Esophagus muscularis mucosa (tissue), 4 donors: ENCODE results near the gene ARMS2. TPM values are rescaled to one million over a fixed set of nuclear protein-coding genes. Genes with fewer than 3 reads are reported as not detected.

ENCODE experiments used
- DNase-seq: peaks from one replicate; pipeline ENCODE4 v3.0.0-alpha.2; 2017; ENCODE audit errors: extremely low spot score
- H3K27ac ChIP-seq, 4 donors: fragments of 200-600 bp; sonication (generic); replicated peaks in 1 of 4; 1 replicate in 3 of 4; 2 replicates in 1 of 4; pipeline ENCODE4 v1.5.1; 2016 to 2019; ENCODE audit warnings: mild to moderate bottlenecking in 1 of 4
- H3K27me3 ChIP-seq, 4 donors: fragments of 200-600 bp; sonication (generic); one replicate each; pipeline versions ENCODE4 v1.5.1 to v1.6.0; 2016 to 2019
- H3K36me3 ChIP-seq, 4 donors: fragments of 200-600 bp; sonication (generic); one replicate each; pipeline ENCODE4 v1.5.1; 2016 to 2019
- H3K4me1 ChIP-seq, 4 donors: fragments of 200-600 bp; sonication (generic); one replicate each; pipeline ENCODE4 v1.5.1; 2016 to 2019
- H3K4me3 ChIP-seq, 4 donors: fragments of 200-600 bp; sonication (generic); 1 replicate in 2 of 4; 2 replicates in 2 of 4; pipeline ENCODE4 v1.5.1; 2016 to 2019; ENCODE audit warnings: mild to moderate bottlenecking in 4 of 4, moderate library complexity in 1 of 4
- H3K9me3 ChIP-seq, 4 donors: fragments of 200-600 bp; sonication (generic); 1 replicate in 3 of 4; 2 replicates in 1 of 4; pipeline ENCODE4 v1.5.1; 2016 to 2019
- EP300 ChIP-seq: sonication (generic); formaldehyde crosslinking; IDR thresholded peaks from one replicate; pipeline ENCODE4 v1.6.1; 2017; ENCODE audit warnings: antibody characterized with exemption
- POLR2A ChIP-seq: fragments of 450-650 bp; IDR thresholded peaks from one replicate; pipeline ENCODE4 v1.6.1; 2017; ENCODE audit warnings: antibody characterized with exemption, moderate library complexity, mild to moderate bottlenecking, low read depth
- POLR2AphosphoS5 ChIP-seq, 2 donors: sonication (generic); formaldehyde crosslinking; IDR thresholded peaks; one replicate each; pipeline ENCODE4 v1.6.1; 2017; ENCODE audit warnings: antibody characterized with exemption in 2 of 2
- WGBS: methylation state at CpG from one replicate; pipeline ENCODE4 v1.1.5; 2018; 5-methylcytosine and 5-hydroxymethylcytosine counted together
- intact Hi-C: fragments of 100-400 bp; cut with DNase I; formaldehyde crosslinking; loops from one replicate; pipeline ENCODE4 v1.15.1; 2023
- total RNA-seq, 4 donors: library from RNA; depleted of rRNA; stranded (reverse); fragments of >200 nt; gene quantifications; one replicate each; pipeline versions ENCODE4 v1.1.0 to v1.2.1, GENCODE V29; 2016
- TF ChIP-seq, protein P1 (sequence below), 3 experiments: fragments of 200-600 bp in 2 of 3; fragments of 450-650 bp in 1 of 3; sonication (generic) in 2 of 3; IDR thresholded peaks; one replicate each; pipeline ENCODE4 v1.5.1; 2017 to 2019; ENCODE audit warnings: antibody characterized with exemption in 3 of 3, mild to moderate bottlenecking in 2 of 3, moderate library complexity in 1 of 3

The ARMS2 gene
- total RNA-seq, 4 donors from 2014 or later = 1.2 TPM; not detected in 3

DNA sequence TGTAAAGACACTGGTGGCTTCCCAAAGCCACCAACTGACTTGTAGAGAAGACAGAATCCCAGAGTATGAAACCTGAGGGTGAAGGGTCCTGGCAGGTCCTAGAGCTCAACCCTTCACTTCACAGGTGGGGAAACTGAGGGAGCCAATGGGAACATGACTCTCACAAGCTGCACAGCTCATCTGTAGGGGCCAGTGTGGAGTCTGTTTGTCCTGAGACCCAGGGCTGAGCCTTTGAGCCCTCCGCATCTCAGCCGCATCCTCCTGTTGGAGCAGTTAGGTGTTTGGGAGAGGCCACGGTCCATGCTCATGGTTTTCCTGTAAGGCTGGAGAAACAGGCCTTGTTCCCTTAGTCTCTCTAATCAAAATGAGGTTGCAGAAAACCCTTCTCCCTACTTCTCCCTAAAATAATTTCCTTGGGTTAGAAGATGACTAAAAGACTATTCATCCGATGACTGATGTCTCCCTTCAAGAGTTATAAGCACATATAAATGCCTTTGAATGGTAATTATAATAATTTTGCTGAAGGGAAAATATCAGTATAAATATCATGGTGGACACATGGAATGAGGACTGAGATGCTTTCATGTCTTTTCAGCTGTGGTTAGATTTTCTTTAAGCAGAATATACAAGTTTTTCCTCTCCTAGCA is 17.2 kb downstream of the ARMS2 start:
- no peak overlapping the region for H3K27ac ChIP-seq
- 100% methylated on average over 3 of the region's 4 CpGs for WGBS
- H3K9me3 ChIP-seq = no peaks in the 10 kb centered on the region
- no peaks in the 10 kb centered on the region for H3K36me3 ChIP-seq
- intact Hi-C loops = no loop called here
- peaks cover 48 to 57% (median 54%) of the 10 kb centered on the region in 4 donors for H3K4me1 ChIP-seq
- TF ChIP-seq, protein P1, sequence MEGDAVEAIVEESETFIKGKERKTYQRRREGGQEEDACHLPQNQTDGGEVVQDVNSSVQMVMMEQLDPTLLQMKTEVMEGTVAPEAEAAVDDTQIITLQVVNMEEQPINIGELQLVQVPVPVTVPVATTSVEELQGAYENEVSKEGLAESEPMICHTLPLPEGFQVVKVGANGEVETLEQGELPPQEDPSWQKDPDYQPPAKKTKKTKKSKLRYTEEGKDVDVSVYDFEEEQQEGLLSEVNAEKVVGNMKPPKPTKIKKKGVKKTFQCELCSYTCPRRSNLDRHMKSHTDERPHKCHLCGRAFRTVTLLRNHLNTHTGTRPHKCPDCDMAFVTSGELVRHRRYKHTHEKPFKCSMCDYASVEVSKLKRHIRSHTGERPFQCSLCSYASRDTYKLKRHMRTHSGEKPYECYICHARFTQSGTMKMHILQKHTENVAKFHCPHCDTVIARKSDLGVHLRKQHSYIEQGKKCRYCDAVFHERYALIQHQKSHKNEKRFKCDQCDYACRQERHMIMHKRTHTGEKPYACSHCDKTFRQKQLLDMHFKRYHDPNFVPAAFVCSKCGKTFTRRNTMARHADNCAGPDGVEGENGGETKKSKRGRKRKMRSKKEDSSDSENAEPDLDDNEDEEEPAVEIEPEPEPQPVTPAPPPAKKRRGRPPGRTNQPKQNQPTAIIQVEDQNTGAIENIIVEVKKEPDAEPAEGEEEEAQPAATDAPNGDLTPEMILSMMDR (IDR thresholded peaks at IDR 0.05) = no peak
- TF ChIP-seq POLR2A (no peak), POLR2AphosphoS5 (IDR thresholded peaks at IDR 0.05) (no peak), EP300 (no peak)
- no peak overlapping the region for H3K4me3 ChIP-seq
- DNase-seq = no peak
- no peaks in the 10 kb centered on the region for H3K27me3 ChIP-seq

DNA sequence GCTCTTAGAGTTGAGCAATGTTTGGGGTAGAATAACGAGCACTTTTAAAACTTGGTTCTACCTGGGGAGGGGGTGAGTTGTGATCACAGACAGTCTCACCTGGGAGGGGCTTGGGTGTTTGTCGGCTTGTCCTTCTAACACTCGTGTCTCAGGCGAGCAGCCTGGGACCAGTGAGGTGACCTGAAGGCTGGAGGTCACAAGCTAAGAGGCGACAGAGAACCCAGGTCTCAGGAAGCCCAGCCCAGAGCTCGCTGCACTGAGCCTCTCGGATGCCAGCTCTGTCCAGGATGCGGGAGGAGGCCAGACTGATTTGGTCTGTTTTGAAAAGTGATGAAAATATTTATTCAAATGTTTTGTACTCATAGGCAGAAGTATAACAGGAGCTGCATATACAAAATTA is 18.7 kb downstream of the ARMS2 start:
- no peak for DNase-seq
- Histone ChIP-seq H3K36me3 (peaks cover 0 to 4% (median 0%) of the 10 kb centered on the region in 4 donors), H3K27ac (no peak overlapping the region), H3K4me1 (peaks cover 51 to 68% (median 64%) of the 10 kb centered on the region in 4 donors), H3K4me3 (no peak overlapping the region), H3K27me3 (no peaks in the 10 kb centered on the region), H3K9me3 (no peaks in the 10 kb centered on the region)
- TF ChIP-seq POLR2A = no peak
- no peak for TF ChIP-seq POLR2AphosphoS5 (IDR thresholded peaks at IDR 0.05)
- TF ChIP-seq, protein P1 (IDR thresholded peaks at IDR 0.05) = no peak
- no peak for TF ChIP-seq EP300
- intact Hi-C loops = no loop called here
- WGBS = 89% methylated on average over 8 of the region's 8 CpGs

DNA sequence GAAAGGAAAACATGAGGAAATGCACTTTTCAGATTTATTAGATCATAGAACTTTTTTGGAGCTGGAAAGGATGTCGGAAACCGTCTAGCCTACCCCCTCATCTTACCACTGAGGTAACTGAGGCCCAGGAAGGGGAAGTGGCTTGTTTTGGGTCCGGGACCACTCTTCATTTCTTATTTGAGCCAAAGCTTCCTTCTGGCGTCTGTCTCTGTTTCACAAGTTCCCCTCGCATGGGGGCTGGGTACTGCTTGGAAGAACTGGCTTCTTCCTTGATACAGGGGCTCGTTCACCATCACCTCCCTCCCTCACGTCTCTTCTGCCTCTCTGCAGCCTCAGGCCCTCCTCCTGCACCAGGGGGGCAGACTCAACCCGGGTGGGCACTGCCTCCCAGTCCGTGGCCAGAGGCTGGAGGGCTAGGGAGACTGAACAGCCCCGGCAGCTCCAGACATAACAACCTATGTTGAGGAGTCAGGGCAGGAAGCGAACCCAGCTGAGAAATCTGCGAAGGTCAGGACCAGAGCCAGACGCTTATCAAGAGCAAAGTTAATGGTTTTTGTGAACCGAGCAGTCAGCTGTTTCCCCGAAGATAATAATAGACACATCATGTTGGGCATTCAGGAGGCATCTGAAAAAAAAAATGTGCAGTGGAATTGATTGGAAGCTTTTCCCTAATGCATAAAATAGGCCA is 19.8 kb downstream of the ARMS2 start:
- WGBS = 41% methylated on average over 15 of the region's 15 CpGs
- no peak for DNase-seq
- Histone ChIP-seq H3K36me3 (peaks cover 0 to 4% (median 0%) of the 10 kb centered on the region in 4 donors), H3K9me3 (no peaks in the 10 kb centered on the region), H3K27me3 (no peaks in the 10 kb centered on the region), H3K4me1 (peaks cover 40 to 65% (median 57%) of the 10 kb centered on the region in 4 donors), H3K27ac (peak overlapping the region; percentile 58 to 78 (median 58)), H3K4me3 (no peak overlapping the region)
- intact Hi-C loops = no loop called here
- TF ChIP-seq, protein P1 (IDR thresholded peaks at IDR 0.05) = no peak
- TF ChIP-seq POLR2AphosphoS5 (IDR thresholded peaks at IDR 0.05) (no peak), EP300 (no peak), POLR2A (no peak)

DNA sequence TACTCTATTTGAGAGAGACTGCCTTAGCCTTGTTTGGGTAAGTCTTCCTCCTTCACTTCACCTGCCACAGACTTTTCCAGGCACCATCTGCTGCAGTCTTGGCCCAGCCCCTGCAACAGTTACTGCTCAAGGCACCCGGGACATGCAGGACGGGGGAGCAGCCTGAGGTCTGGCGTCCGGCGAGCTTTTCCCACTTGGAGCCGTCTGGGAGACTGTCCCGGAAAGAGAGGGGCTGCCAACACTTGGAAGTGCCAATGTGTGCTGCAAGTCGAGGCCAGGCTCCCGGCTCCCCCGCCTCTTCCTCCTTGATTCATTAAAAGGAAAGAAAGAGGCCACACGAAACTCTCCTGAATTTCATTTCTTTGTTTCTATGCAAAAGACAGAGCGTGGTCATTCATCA is 20.6 kb downstream of the ARMS2 start:
- TF ChIP-seq, protein P1 (IDR thresholded peaks at IDR 0.05) = no peak
- TF ChIP-seq POLR2AphosphoS5 (IDR thresholded peaks at IDR 0.05) (peak in 1 of 2 donors; percentile 7), POLR2A (no peak), EP300 (no peak)
- no peak for DNase-seq
- intact Hi-C loops = no loop called here
- Histone ChIP-seq H3K27ac (peak overlapping the region; percentile 58 to 78 (median 58)), H3K27me3 (no peaks in the 10 kb centered on the region), H3K4me3 (peak overlapping the region; percentile 20 to 26 (median 20)), H3K36me3 (peaks cover 0 to 4% (median 0%) of the 10 kb centered on the region in 4 donors), H3K4me1 (peaks cover 33 to 62% (median 50%) of the 10 kb centered on the region in 4 donors), H3K9me3 (no peaks in the 10 kb centered on the region)
- 28% methylated on average over 12 of the region's 12 CpGs for WGBS
